Stomach (tissue), 4 donors: ENCODE data around the gene METAP1.

ENCODE experiments used
- CTCF ChIP-seq, 7 experiments: fragments of 450-650 bp in 4 of 7; fragments of 200-600 bp in 3 of 7; sonication (generic) in 3 of 7; IDR thresholded peaks; one replicate each; pipeline ENCODE4 v1.5.1; 2016 to 2019; ENCODE audit warnings: antibody characterized with exemption in 7 of 7, control low read depth in 2 of 7, mild to moderate bottlenecking in 1 of 7
- EP300 ChIP-seq: sonication (generic); formaldehyde crosslinking; IDR thresholded peaks from one replicate; pipeline ENCODE4 v1.6.1; 2017; ENCODE audit warnings: antibody characterized with exemption
- POLR2A ChIP-seq, 4 donors: fragments of 450-650 bp; IDR thresholded peaks; one replicate each; pipeline ENCODE4 v1.6.1; 2016; ENCODE audit warnings: antibody characterized with exemption in 4 of 4, control low read depth in 2 of 4, mild to moderate bottlenecking in 1 of 4, moderate library complexity in 1 of 4

GRCh38 chr4:99021386-99021785 is 25.9 kb downstream of the METAP1 start:
- TF ChIP-seq CTCF (IDR thresholded peaks at IDR 0.05) (no peak), EP300 (no peak), POLR2A (IDR thresholded peaks at IDR 0.05) (no peak)
